Uterus (tissue), 2 donors: ENCODE results near the gene DTX3.

Source experiments
- CTCF ChIP-seq, 4 experiments: fragments of 200-600 bp in 2 of 4; fragments of 450-650 bp in 2 of 4; sonication (generic) in 2 of 4; IDR thresholded peaks; one replicate each; pipeline ENCODE4 v1.5.1; 2016 to 2019; ENCODE audit warnings: antibody characterized with exemption in 4 of 4, mild to moderate bottlenecking in 2 of 4, moderate library complexity in 1 of 4
- POLR2A ChIP-seq, 2 donors: fragments of 450-650 bp; IDR thresholded peaks; one replicate each; pipeline ENCODE4 v1.6.1; 2016; ENCODE audit warnings: antibody characterized with exemption in 2 of 2, mild to moderate bottlenecking in 1 of 2, moderate library complexity in 1 of 2

GRCh38 chr12:57602544-57602943 lies 2.1 kb upstream of the DTX3 start:
- TF ChIP-seq CTCF (IDR thresholded peaks at IDR 0.05) = no peak
- TF ChIP-seq POLR2A (IDR thresholded peaks at IDR 0.05) = no peak
